HCT116 (cell line): ENCODE measurements around the gene LRRC74A. TPM values are rescaled to one million over a fixed set of nuclear protein-coding genes. Genes with fewer than 3 reads are reported as not detected.

Source experiments
- ATAC-seq: fragments of 200-7000 bp; cut with Tn5 transposase; 2 replicates; pipeline ENCODE4 v1.9.1; 2020; ENCODE audit warnings: mild to moderate bottlenecking, moderate library complexity
- BruUV-seq: library from RNA; stranded (reverse); fragments of 400-500 nt; replicated peaks from 2 replicates; lab custom pipeline; 2021; lab: Mats Ljungman, UMichigan
- CTCF ChIA-PET: fragments of 300-600 bp; sonication (Branson Sonifier 250); formaldehyde crosslinking; loops from one replicate; lab custom pipeline; 2021; ENCODE audit warnings: antibody characterized with exemption; lab: Charles Lee
- POLR2A ChIA-PET: fragments of 300-600, 350-600 bp; sonication (Branson Sonifier 250); formaldehyde crosslinking; loops from one replicate; lab custom pipeline; 2021; ENCODE audit warnings: antibody characterized with exemption; lab: Charles Lee
- RAD21 ChIA-PET, 2 experiments: fragments of 300-600 bp; sonication (Branson Sonifier 250); formaldehyde crosslinking; loops; one replicate each; lab custom pipeline; 2023; ENCODE audit warnings: low total read pairs in 2 of 2; ENCODE audit not compliant: uncharacterized antibody in 2 of 2, unreplicated experiment in 2 of 2, low non-redundant PET in 1 of 2; lab: Charles Lee
- DNase-seq: peaks from one replicate; pipeline ENCODE4 v3.0.0-alpha.2; 2010; ENCODE audit warnings: low read depth, low spot score
- H2AFZ ChIP-seq: fragments of 200-600 bp; shearing (Covaris generic), sonication (generic); 2 replicates; pipeline ENCODE4 v1.6.1; 2017; ENCODE audit warnings: low read depth, mixed run types, mixed read lengths, antibody characterized with exemption, low read length; ENCODE audit not compliant: poor library complexity, severe bottlenecking
- H3K27ac ChIP-seq: 2 replicates; pipeline ENCODE4 v1.5.1; 2012; ENCODE audit warnings: low read depth, low read length
- H3K27me3 ChIP-seq: fragments of 200-600 bp; sonication (generic); 2 replicates; pipeline ENCODE4 v1.6.1; 2016; ENCODE audit warnings: mixed run types, low read length, mixed read lengths; ENCODE audit not compliant: insufficient read depth
- H3K36me3 ChIP-seq, 2 experiments: fragments of 200-500 bp in 1 of 2; fragments of 200-600 bp in 1 of 2; sonication (Bioruptor generic) in 1 of 2; sonication (generic) in 1 of 2; 2 replicates each; pipeline versions ENCODE4 v1.5.1 to v1.6.1; 2014 to 2016; ENCODE audit warnings: low read length in 2 of 2, inconsistent platforms in 1 of 2, mixed read lengths in 1 of 2, mixed run types in 1 of 2; ENCODE audit not compliant: insufficient read depth in 2 of 2, control insufficient read depth in 1 of 2
- H3K4me1 ChIP-seq, 2 experiments: fragments of 200-600 bp in 1 of 2; sonication (generic) in 1 of 2; 2 replicates each; pipeline versions ENCODE4 v1.5.1 to v1.6.1; 2012 to 2017; ENCODE audit warnings: low read length in 2 of 2, inconsistent platforms in 1 of 2, mild to moderate bottlenecking in 1 of 2, mixed read lengths in 1 of 2, mixed run types in 1 of 2, moderate library complexity in 1 of 2; ENCODE audit not compliant: insufficient read depth in 2 of 2, control insufficient read depth in 1 of 2
- H3K4me2 ChIP-seq: fragments of 200-600 bp; sonication (generic); 2 replicates; pipeline ENCODE4 v1.6.1; 2017; ENCODE audit warnings: mixed run types, low read length, mixed read lengths
- H3K4me3 ChIP-seq, 2 experiments: fragments of 200-600 bp in 1 of 2; sonication (generic) in 1 of 2; replicated peaks in 1 of 2; 2 replicates each; pipeline ENCODE4 v1.5.1; 2011 to 2016; ENCODE audit warnings: low read length in 2 of 2, control low read depth in 1 of 2, low read depth in 1 of 2, mild to moderate bottlenecking in 1 of 2, mixed read lengths in 1 of 2, mixed run types in 1 of 2
- H3K79me2 ChIP-seq: fragments of 200-600 bp; sonication (generic); 2 replicates; pipeline ENCODE4 v1.6.1; 2017; ENCODE audit warnings: mild to moderate bottlenecking, mixed run types, low read length, moderate library complexity, mixed read lengths; ENCODE audit not compliant: insufficient read depth
- H3K9ac ChIP-seq: fragments of 200-600 bp; sonication (generic); 2 replicates; pipeline ENCODE4 v1.6.1; 2016; ENCODE audit warnings: low read length, mixed read lengths
- H3K9me2 ChIP-seq: fragments of 200-600 bp; sonication (generic), shearing (Covaris generic); 2 replicates; pipeline ENCODE4 v1.6.1; 2017; ENCODE audit warnings: mixed run types, mild to moderate bottlenecking, moderate library complexity; ENCODE audit not compliant: insufficient read depth
- H3K9me3 ChIP-seq, 2 experiments: fragments of 200-500 bp in 1 of 2; fragments of 200-600 bp in 1 of 2; sonication (Bioruptor generic) in 1 of 2; sonication (generic) in 1 of 2; 2 replicates each; pipeline ENCODE4 v1.6.1; 2014 to 2017; ENCODE audit warnings: low read length in 2 of 2, mixed read lengths in 2 of 2, inconsistent platforms in 1 of 2, low read depth in 1 of 2, mild to moderate bottlenecking in 1 of 2, mixed run types in 1 of 2, moderate library complexity in 1 of 2; ENCODE audit not compliant: control insufficient read depth in 1 of 2, insufficient read depth in 1 of 2
- H4K20me1 ChIP-seq: fragments of 200-600 bp; sonication (generic), shearing (Covaris generic); 2 replicates; pipeline ENCODE4 v1.6.1; 2017; ENCODE audit warnings: mixed run types, mild to moderate bottlenecking, moderate library complexity; ENCODE audit not compliant: insufficient read depth
- ATF3 ChIP-seq: IDR thresholded peaks from 2 replicates; pipeline ENCODE4 v1.6.1; 2012
- CBX3 ChIP-seq: IDR thresholded peaks from 2 replicates; pipeline ENCODE4 v1.6.1; 2012; ENCODE audit warnings: low read depth
- CEBPB ChIP-seq: IDR thresholded peaks from 2 replicates; pipeline ENCODE4 v1.6.1; 2012; ENCODE audit warnings: low read depth
- CTCF ChIP-seq, 3 experiments: fragments of 200-600 bp in 1 of 3; sonication (generic) in 1 of 3; IDR thresholded peaks in 2 of 3; conservative IDR thresholded peaks in 1 of 3; 2 replicates each; pipeline ENCODE4 v1.5.1; 2012 to 2017; ENCODE audit warnings: low read depth in 2 of 3, low read length in 2 of 3, antibody characterized with exemption in 1 of 3, borderline replicate concordance in 1 of 3, control low read depth in 1 of 3, mild to moderate bottlenecking in 1 of 3, mixed read lengths in 1 of 3, mixed run types in 1 of 3, moderate library complexity in 1 of 3; ENCODE audit not compliant: insufficient read depth in 1 of 3
- EGR1 ChIP-seq: IDR thresholded peaks from 2 replicates; pipeline ENCODE4 v1.6.1; 2012; ENCODE audit warnings: low read depth
- ELF1 ChIP-seq: IDR thresholded peaks from 2 replicates; pipeline ENCODE4 v1.6.1; 2012; ENCODE audit warnings: low read depth, borderline replicate concordance
- EZH2 ChIP-seq: fragments of 200-600 bp; sonication (generic); IDR thresholded peaks from 2 replicates; pipeline ENCODE4 v1.6.1; 2017; ENCODE audit warnings: antibody characterized with exemption, mixed run types
- EZH2phosphoT487 ChIP-seq: fragments of 200-600 bp; IDR thresholded peaks from 2 replicates; pipeline ENCODE4 v1.6.1; 2018; ENCODE audit warnings: antibody characterized with exemption, borderline replicate concordance
- FOSL1 ChIP-seq: IDR thresholded peaks from 2 replicates; pipeline ENCODE4 v1.6.1; 2012; ENCODE audit warnings: low read depth
- JUND ChIP-seq: IDR thresholded peaks from 2 replicates; pipeline ENCODE4 v1.6.1; 2012
- MAX ChIP-seq: IDR thresholded peaks from 2 replicates; pipeline ENCODE4 v1.6.1; 2012
- POLR2A ChIP-seq: IDR thresholded peaks from 2 replicates; pipeline ENCODE4 v1.7.0; 2011; ENCODE audit warnings: borderline replicate concordance; ENCODE audit not compliant: insufficient read depth, insufficient read length; ENCODE audit errors: extremely low read depth
- POLR2AphosphoS5 ChIP-seq: IDR thresholded peaks from 2 replicates; pipeline ENCODE4 v1.6.1; 2011; ENCODE audit warnings: mild to moderate bottlenecking, low read depth, low read length, moderate library complexity
- RAD21 ChIP-seq: IDR thresholded peaks from 2 replicates; pipeline ENCODE4 v1.6.1; 2012; ENCODE audit warnings: low read depth, mild to moderate bottlenecking
- REST ChIP-seq: IDR thresholded peaks from 2 replicates; pipeline ENCODE4 v1.6.1; 2012; ENCODE audit warnings: low read depth
- SIN3A ChIP-seq: IDR thresholded peaks from 2 replicates; pipeline ENCODE4 v1.6.1; 2012; ENCODE audit warnings: low read depth
- SP1 ChIP-seq: IDR thresholded peaks from 2 replicates; pipeline ENCODE4 v1.6.1; 2012; ENCODE audit warnings: low read depth
- SRF ChIP-seq: IDR thresholded peaks from 2 replicates; pipeline ENCODE4 v1.6.1; 2012; ENCODE audit warnings: low read depth
- TCF7L2 ChIP-seq: IDR thresholded peaks from 2 replicates; pipeline ENCODE4 v1.7.0; 2011; ENCODE audit warnings: borderline replicate concordance, inconsistent platforms; ENCODE audit not compliant: insufficient read depth, insufficient read length; ENCODE audit errors: extremely low read depth
- YY1 ChIP-seq: IDR thresholded peaks from 2 replicates; pipeline ENCODE4 v1.6.1; 2011; ENCODE audit warnings: low read length, low read depth, moderate library complexity, mild to moderate bottlenecking; ENCODE audit not compliant: insufficient replicate concordance; ENCODE audit errors: extremely low read depth
- ZFX ChIP-seq: fragments of 450-650 bp; IDR thresholded peaks from 2 replicates; pipeline ENCODE4 v1.6.1; 2017
- ZNF274 ChIP-seq: fragments of 200-500 bp; sonication (Bioruptor generic); IDR thresholded peaks from 2 replicates; pipeline ENCODE4 v1.6.1; 2014; ENCODE audit warnings: mild to moderate bottlenecking, low read depth, low read length, inconsistent platforms
- intact Hi-C: fragments of 100-400 bp; cut with micrococcal nuclease; formaldehyde crosslinking; loops from 2 replicates; pipeline ENCODE4 v1.10.0; 2022
- total RNA-seq: library from RNA; stranded (reverse); gene quantifications from one replicate; pipeline ENCODE4 v1.2.1, GENCODE V29; 2021; ENCODE audit not compliant: unreplicated experiment

Gene LRRC74A
- total RNA-seq, 1 experiment from 2014 or later, result not detected

GRCh38 chr14:76784881-76785280 lies 41.3 kb upstream of the LRRC74A start:
- Histone ChIP-seq H3K27me3 (no peaks in the 10 kb centered on the region), H3K36me3 (peaks cover 22 to 29% of the 10 kb centered on the region in 2 experiments; a peak in 3 of 4 replicates), H2AFZ (no peak overlapping the region), H4K20me1 (no peaks in the 10 kb centered on the region), H3K4me3 (no peak overlapping the region), H3K9me2 (no peaks in the 10 kb centered on the region), H3K9me3 (no peaks in the 10 kb centered on the region), H3K4me2 (no peak overlapping the region), H3K27ac (no peak overlapping the region), H3K79me2 (no peaks in the 10 kb centered on the region), H3K9ac (no peak overlapping the region), H3K4me1 (no peaks in the 10 kb centered on the region)
- DNase-seq (peak; percentile 60), ATAC-seq (peak; percentile 100)
- ChIA-PET RAD21 (no interaction called here), POLR2A (interaction anchor here (1.0 to 1.8 kb wide), 2 partner anchors 8 to 27 kb away, joined by 3 to 5 read pairs; no protein-coding TSS in a partner anchor), CTCF (interaction anchor here (0.6 to 2.6 kb wide), 14 partner anchors 8 to 429 kb away, joined by 3 to 38 read pairs (median 5); partner anchors contain the start of gene VASH1)
- intact Hi-C loops, result loop anchor here (1.0 kb wide), 1 partner anchor 75 kb away; no protein-coding TSS in a partner anchor
- no TSS peak for BruUV-seq
- TF ChIP-seq FOSL1 (no peak), ATF3 (no peak), CEBPB (no peak), ZNF274 (no peak), POLR2A (no peak), TCF7L2 (no peak), CTCF (IDR thresholded peaks at IDR 0.05 in 2 of 3, conservative IDR thresholded peaks at IDR 0.05 in 1 of 3; ENCODE audit: borderline replicate concordance in 1 of 3, insufficient read depth in 1 of 3, low read depth in 2 of 3, low read length in 2 of 3) (peak; percentile 97 to 99 (median 98)), SIN3A (no peak), SP1 (peak; percentile 41; the same call in 1 of the 2 replicates), EZH2 (no peak), EGR1 (no peak), RAD21 (peak; percentile 80), POLR2AphosphoS5 (no peak), CBX3 (0 out of 2 replicates have a peak, but pooled peaks have one; percentile 37), YY1 (no peak), MAX (no peak), ZFX (no peak), EZH2phosphoT487 (no peak), JUND (no peak), ELF1 (no peak), REST (no peak), SRF (no peak)
